Transverse colon (tissue), 4 donors: ENCODE measurements around the gene SLC15A5. TPM values are rescaled to one million over a fixed set of nuclear protein-coding genes. Genes with fewer than 3 reads are reported as not detected.

Source experiments
- DNase-seq: peaks from one replicate; pipeline ENCODE4 v3.0.0-alpha.2; 2019
- H3K27ac ChIP-seq, 4 donors: fragments of 200-600 bp; sonication (generic); 2 replicates each; pipeline ENCODE4 v1.5.1; 2016 to 2018; ENCODE audit warnings: inconsistent platforms in 4 of 4
- H3K27me3 ChIP-seq: fragments of 200-600 bp; sonication (generic); 2 replicates; pipeline ENCODE4 v1.5.1; 2017; ENCODE audit warnings: inconsistent platforms
- H3K36me3 ChIP-seq, 4 donors: fragments of 200-600 bp; sonication (generic); 2 replicates each; pipeline ENCODE4 v1.5.1; 2017 to 2019; ENCODE audit warnings: inconsistent platforms in 4 of 4
- H3K4me1 ChIP-seq, 4 donors: fragments of 200-600 bp; sonication (generic); 2 replicates each; pipeline ENCODE4 v1.5.1; 2017 to 2020; ENCODE audit warnings: inconsistent platforms in 4 of 4
- H3K4me3 ChIP-seq, 4 donors: fragments of 200-600 bp; sonication (generic); 1 replicate in 1 of 4; 2 replicates in 3 of 4; pipeline versions ENCODE4 v1.5.1 to v1.6.1; 2017 to 2019; ENCODE audit warnings: inconsistent platforms in 4 of 4
- H3K9me3 ChIP-seq, 2 donors: fragments of 200-600 bp; sonication (generic); 2 replicates each; pipeline ENCODE4 v1.5.1; 2017 to 2019; ENCODE audit warnings: inconsistent platforms in 2 of 2
- EP300 ChIP-seq: sonication (generic); formaldehyde crosslinking; IDR thresholded peaks from one replicate; pipeline ENCODE4 v1.6.1; 2017; ENCODE audit warnings: antibody characterized with exemption, low read depth
- POLR2A ChIP-seq: fragments of 450-650 bp; IDR thresholded peaks from one replicate; pipeline ENCODE4 v1.6.1; 2016; ENCODE audit warnings: antibody characterized with exemption, mild to moderate bottlenecking, moderate library complexity
- POLR2AphosphoS5 ChIP-seq, 3 donors: sonication (generic); formaldehyde crosslinking; IDR thresholded peaks; one replicate each; pipeline ENCODE4 v1.6.1; 2016; ENCODE audit warnings: antibody characterized with exemption in 3 of 3
- WGBS, 2 donors: methylation state at CpG; one replicate each; pipeline ENCODE4 v1.1.5; 2018; ENCODE audit warnings: low coverage in 1 of 2; 5-methylcytosine and 5-hydroxymethylcytosine counted together
- in situ Hi-C, 4 donors: fragments of 200-750 bp; cut with MboI; loops; one replicate each; pipeline versions ENCODE4 v1.15.0 to v1.15.1; 2017; ENCODE audit warnings: low sequenced_read_pairs in 3 of 4, low pct_ligation_motif_present in 1 of 4, low pct_unique_long_range_greater_than_20kb in 1 of 4
- intact Hi-C: fragments of 100-400 bp; cut with DNase I; formaldehyde crosslinking; loops from one replicate; pipeline ENCODE4 v1.15.1; 2023; ENCODE audit warnings: low total_unique reads
- total RNA-seq, 4 donors: library from RNA; depleted of rRNA; stranded (reverse); fragments of >200 nt; gene quantifications; one replicate each; pipeline ENCODE4 v1.1.0, GENCODE V29; 2016
- TF ChIP-seq, protein P1 (sequence below), 5 experiments: fragments of 200-600 bp in 3 of 5; fragments of 450-650 bp in 2 of 5; sonication (generic) in 3 of 5; IDR thresholded peaks; 1 replicate in 2 of 5; 2 replicates in 3 of 5; pipeline ENCODE4 v1.5.1; 2016 to 2017; ENCODE audit warnings: antibody characterized with exemption in 5 of 5, inconsistent platforms in 3 of 5, mild to moderate bottlenecking in 2 of 5, moderate library complexity in 1 of 5

Gene SLC15A5
- total RNA-seq, 4 donors from 2014 or later = not detected

GRCh38 chr12:16282081-16282480 is 4.6 kb upstream of the SLC15A5 start:
- intact Hi-C loops = no loop called here
- Histone ChIP-seq H3K9me3 (no peaks in the 10 kb centered on the region), H3K27me3 (no peaks in the 10 kb centered on the region), H3K27ac (no peak overlapping the region), H3K4me3 (no peak overlapping the region), H3K4me1 (peaks cover 0 to 11% (median 0%) of the 10 kb centered on the region in 4 donors), H3K36me3 (no peaks in the 10 kb centered on the region)
- 88 to 91% methylated on average over 2 of the region's 2 CpGs for WGBS, 2 donors
- in situ Hi-C loops = no loop called here
- no peak for DNase-seq
- TF ChIP-seq POLR2A (no peak), POLR2AphosphoS5 (IDR thresholded peaks at IDR 0.05) (no peak), EP300 (no peak)
- TF ChIP-seq, protein P1, sequence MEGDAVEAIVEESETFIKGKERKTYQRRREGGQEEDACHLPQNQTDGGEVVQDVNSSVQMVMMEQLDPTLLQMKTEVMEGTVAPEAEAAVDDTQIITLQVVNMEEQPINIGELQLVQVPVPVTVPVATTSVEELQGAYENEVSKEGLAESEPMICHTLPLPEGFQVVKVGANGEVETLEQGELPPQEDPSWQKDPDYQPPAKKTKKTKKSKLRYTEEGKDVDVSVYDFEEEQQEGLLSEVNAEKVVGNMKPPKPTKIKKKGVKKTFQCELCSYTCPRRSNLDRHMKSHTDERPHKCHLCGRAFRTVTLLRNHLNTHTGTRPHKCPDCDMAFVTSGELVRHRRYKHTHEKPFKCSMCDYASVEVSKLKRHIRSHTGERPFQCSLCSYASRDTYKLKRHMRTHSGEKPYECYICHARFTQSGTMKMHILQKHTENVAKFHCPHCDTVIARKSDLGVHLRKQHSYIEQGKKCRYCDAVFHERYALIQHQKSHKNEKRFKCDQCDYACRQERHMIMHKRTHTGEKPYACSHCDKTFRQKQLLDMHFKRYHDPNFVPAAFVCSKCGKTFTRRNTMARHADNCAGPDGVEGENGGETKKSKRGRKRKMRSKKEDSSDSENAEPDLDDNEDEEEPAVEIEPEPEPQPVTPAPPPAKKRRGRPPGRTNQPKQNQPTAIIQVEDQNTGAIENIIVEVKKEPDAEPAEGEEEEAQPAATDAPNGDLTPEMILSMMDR (IDR thresholded peaks at IDR 0.05) = no peak

DNA sequence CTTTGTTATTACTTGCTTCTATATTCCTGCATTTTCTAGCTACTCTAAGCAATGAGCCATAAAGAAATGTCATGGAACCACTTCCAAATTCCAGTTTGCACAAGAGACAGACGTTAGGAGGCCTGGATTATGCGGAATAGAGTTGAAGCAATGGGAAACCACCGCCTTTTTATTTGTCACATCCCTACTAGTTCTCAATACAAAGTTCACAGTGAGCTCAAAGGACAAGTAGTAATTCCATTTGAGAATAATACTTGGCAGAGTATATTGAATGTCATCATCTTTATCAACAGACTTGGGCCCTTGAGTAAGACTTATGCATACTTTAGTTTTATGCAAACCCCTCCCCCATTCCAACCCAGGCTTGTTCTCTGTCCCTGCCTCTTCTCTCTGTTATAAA is 3.7 kb upstream of the SLC15A5 start:
- Histone ChIP-seq H3K4me3 (no peak overlapping the region), H3K9me3 (no peaks in the 10 kb centered on the region), H3K27ac (peak overlapping the region; percentile 34 to 72 (median 37)), H3K4me1 (peaks cover 0 to 11% (median 0%) of the 10 kb centered on the region in 4 donors), H3K36me3 (no peaks in the 10 kb centered on the region), H3K27me3 (no peaks in the 10 kb centered on the region)
- TF ChIP-seq POLR2AphosphoS5 (IDR thresholded peaks at IDR 0.05) = peak in 1 of 3 donors; percentile 29
- TF ChIP-seq POLR2A = no peak
- TF ChIP-seq, protein P1 (IDR thresholded peaks at IDR 0.05) = no peak
- no peak for TF ChIP-seq EP300
- 42 to 50% methylated on average over 1 to 3 of the region's 3 CpGs for WGBS, 2 donors
- in situ Hi-C loops = no loop called here
- DNase-seq = peak; percentile 9
- intact Hi-C loops = no loop called here

- Histone ChIP-seq H3K9me3 (no peaks in the 10 kb centered on the region), H3K27me3 (no peaks in the 10 kb centered on the region), H3K27ac (no peak overlapping the region), H3K4me3 (no peak overlapping the region), H3K4me1 (no peaks in the 10 kb centered on the region), H3K36me3 (no peaks in the 10 kb centered on the region)
- in situ Hi-C loops = no loop called here
- WGBS, 2 donors = 71% methylated on average over 3 of the region's 3 CpGs; no CpG with 5 or more reads in 1 of the 2 donors
- intact Hi-C loops = no loop called here
- TF ChIP-seq EP300 (no peak), POLR2AphosphoS5 (IDR thresholded peaks at IDR 0.05) (no peak), POLR2A (no peak)
- TF ChIP-seq, protein P1 (IDR thresholded peaks at IDR 0.05) = no peak
- DNase-seq = no peak
These were observed 5.3 kb downstream of the SLC15A5 start for GRCh38 chr12:16272222-16272621.

- H3K4me3 ChIP-seq = no peak overlapping the region
- TF ChIP-seq, protein P1 (IDR thresholded peaks at IDR 0.05) = no peak
- TF ChIP-seq POLR2A = no peak
- no peak for TF ChIP-seq EP300
- TF ChIP-seq POLR2AphosphoS5 (IDR thresholded peaks at IDR 0.05) = no peak
- DNase-seq = no peak
- H3K27me3 ChIP-seq = no peaks in the 10 kb centered on the region
- H3K4me1 ChIP-seq = no peaks in the 10 kb centered on the region
- H3K27ac ChIP-seq = no peak overlapping the region
- no peaks in the 10 kb centered on the region for H3K36me3 ChIP-seq
- intact Hi-C loops = no loop called here
- H3K9me3 ChIP-seq = no peaks in the 10 kb centered on the region
- in situ Hi-C loops = no loop called here
- WGBS, 2 donors = 29 to 36% methylated on average over 1 of the region's 1 CpG
These were observed 6.4 kb downstream of the SLC15A5 start for GRCh38 chr12:16271062-16271461.
